Middle frontal gyrus (tissue), 1 donor: ENCODE results near the gene ADIG.
"Not testable (repeated sequence)": the region's sequence is repeated elsewhere in the genome, so short reads cannot be mapped to it uniquely, and the experiment has no call there.

Source experiments
- DNase-seq: peaks from one replicate; pipeline ENCODE4 v3.0.0-alpha.2; 2015; ENCODE audit warnings: low spot score; ENCODE audit errors: extremely low spot score

ADIG gene

GRCh38 chr20:38569747-38570525 lies 11.1 kb upstream of the ADIG start:
- DNase-seq, result no peak

- DNase-seq, result no peak
These were observed 7.6 kb upstream of the ADIG start for GRCh38 chr20:38573413-38573812.

GRCh38 chr20:38579219-38579910 lies 1.6 kb upstream of the ADIG start:
- no peak for DNase-seq

- no peak for DNase-seq
These were observed 1.1 kb upstream of the ADIG start for GRCh38 chr20:38579921-38580320.

GRCh38 chr20:38581830-38582358 lies 897 bp downstream of the ADIG start:
- DNase-seq, result no peak

GRCh38 chr20:38583306-38583705 lies 2.3 kb downstream of the ADIG start:
- no peak for DNase-seq

- DNase-seq, result no peak
These were observed 3.2 kb downstream of the ADIG start for GRCh38 chr20:38584099-38584763.

GRCh38 chr20:38585404-38586180 lies 4.6 kb downstream of the ADIG start:
- DNase-seq, result no peak

- DNase-seq, result no peak
These were observed 5.2 kb downstream of the ADIG start for GRCh38 chr20:38586181-38586525.

- DNase-seq, result no peak
These were observed 7.3 kb downstream of the ADIG start for GRCh38 chr20:38588303-38588702.

GRCh38 chr20:38589351-38589750 lies 8.4 kb downstream of the ADIG start:
- DNase-seq, result no peak

GRCh38 chr20:38589967-38590675 lies 9.1 kb downstream of the ADIG start:
- DNase-seq, result no peak

GRCh38 chr20:38590676-38591473 lies 9.9 kb downstream of the ADIG start:
- DNase-seq, result no peak

GRCh38 chr20:38591474-38592410 lies 10.7 kb downstream of the ADIG start:
- DNase-seq, result no peak

- DNase-seq, result not testable (repeated sequence)
These were observed 11.4 kb downstream of the ADIG start for GRCh38 chr20:38592411-38592790.

GRCh38 chr20:38594281-38594680 lies 13.3 kb downstream of the ADIG start:
- DNase-seq, result not testable (repeated sequence)

- DNase-seq, result not testable (repeated sequence)
These were observed 14.9 kb downstream of the ADIG start for GRCh38 chr20:38595886-38596285.

GRCh38 chr20:38599410-38599882 lies 18.4 kb downstream of the ADIG start:
- DNase-seq, result no peak

- no peak for DNase-seq
These were observed 19.1 kb downstream of the ADIG start for GRCh38 chr20:38600057-38600456.
